NOMO-1 treated with DMSO at 0.1 percent for 48 hours (cell line): Measurements from ENCODE around the gene GFOD2.

ENCODE experiments used
- DNase-seq: peaks from one replicate; lab custom pipeline; 2025; ENCODE audit not compliant: unreplicated experiment; lab: John Stamatoyannopoulos, UW

Gene GFOD2

GRCh38 chr16:67647681-67648080, 71.4 kb downstream of the GFOD2 start:
- no peak for DNase-seq

GRCh38 chr16:67647111-67647651, 71.9 kb downstream of the GFOD2 start:
- DNase-seq, result no peak

GRCh38 chr16:67645397-67646121, 73.6 kb downstream of the GFOD2 start:
- no peak for DNase-seq

- no peak for DNase-seq
Observed at GRCh38 chr16:67644038-67644437, 75.1 kb downstream of the GFOD2 start.

- no peak for DNase-seq
Observed at GRCh38 chr16:67641779-67642708, 77.1 kb downstream of the GFOD2 start.

GRCh38 chr16:67637625-67638024, 81.5 kb downstream of the GFOD2 start:
- no peak for DNase-seq

GRCh38 chr16:67636713-67637112, 82.4 kb downstream of the GFOD2 start:
- no peak for DNase-seq

- DNase-seq, result no peak
Observed at GRCh38 chr16:67632415-67633172, 86.5 kb downstream of the GFOD2 start.

GRCh38 chr16:67628216-67628615, 90.9 kb downstream of the GFOD2 start:
- DNase-seq, result no peak
